ENCODE data around the gene ADCY7. TPM values are rescaled to one million over a fixed set of nuclear protein-coding genes. Genes with fewer than 3 reads are reported as not detected.
"Not testable (repeated sequence)": the region's sequence is repeated elsewhere in the genome, so short reads cannot be mapped to it uniquely, and the experiment has no call there.

Gene ADCY7
- total RNA-seq = 75.9 TPM

DNA sequence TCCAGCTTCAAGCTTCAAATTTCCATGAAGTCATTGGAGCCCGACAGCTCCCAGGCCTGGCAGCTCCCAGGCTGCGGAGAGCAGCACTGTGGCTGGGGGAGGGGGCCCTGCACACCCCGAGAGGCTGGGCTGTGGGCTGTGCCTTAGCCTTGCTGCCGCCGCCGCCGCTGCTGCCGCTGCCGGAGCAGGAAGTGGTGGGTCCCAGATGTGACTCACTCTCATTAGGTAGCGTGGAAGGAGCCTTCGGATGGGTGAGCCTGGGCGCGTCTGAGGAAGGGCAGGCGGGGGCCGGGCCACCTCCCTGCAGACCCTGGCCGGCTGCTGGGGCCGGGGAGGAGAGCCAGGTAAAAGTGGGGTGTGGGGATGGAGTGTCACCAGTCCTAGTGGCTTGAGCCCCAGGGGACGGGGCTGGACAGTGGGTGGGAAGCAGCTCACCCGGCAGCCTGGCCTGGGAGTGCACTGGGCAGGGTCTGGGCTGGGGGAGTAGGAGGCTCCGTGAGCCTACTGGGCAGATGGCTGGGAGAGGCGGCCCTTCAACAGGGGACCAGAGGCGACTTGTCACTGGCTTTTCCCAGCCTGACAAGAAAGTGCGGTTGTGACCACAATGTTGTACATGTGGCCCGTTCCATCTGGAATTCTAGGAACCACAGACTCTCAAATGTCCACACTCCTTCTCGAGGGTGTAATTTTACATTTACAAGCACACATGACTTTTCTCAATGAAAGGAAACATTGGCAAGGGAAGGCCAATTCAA is at the start of gene ADCY7:
TSS of gene ADCY7 (plus strand) at position 215 of the 755 bp plus-strand sequence. CDS start 21,629 bp downstream, outside the sequence.
- peak within 1 kb of the TSS; percentile 62 for H3K4me3 ChIP-seq (ENCODE audit: low read length)
- no peaks in the 10 kb centered on the region for H3K27me3 ChIP-seq (ENCODE audit: insufficient read depth, low read length)
- H3K4me1 ChIP-seq (ENCODE audit: insufficient read depth, low read length) = peaks cover 87% of the 10 kb centered on the region
- no peaks in the 10 kb centered on the region for H3K9me3 ChIP-seq (ENCODE audit: low read depth, low read length)

- Histone ChIP-seq H3K27me3 (ENCODE audit: insufficient read depth, low read length) (no peaks in the 10 kb centered on the region), H3K9me3 (ENCODE audit: low read depth, low read length) (no peaks in the 10 kb centered on the region), H3K4me1 (ENCODE audit: insufficient read depth, low read length) (no peaks in the 10 kb centered on the region), H3K4me3 (ENCODE audit: low read length) (no peak overlapping the region)
Observed at GRCh38 chr16:50219402-50219975, 46.9 kb upstream of the ADCY7 start.

- Histone ChIP-seq H3K27me3 (ENCODE audit: insufficient read depth, low read length) (no peaks in the 10 kb centered on the region), H3K4me3 (ENCODE audit: low read length) (no peak overlapping the region)
Observed at GRCh38 chr16:50224286-50224685, 42.1 kb upstream of the ADCY7 start.

DNA sequence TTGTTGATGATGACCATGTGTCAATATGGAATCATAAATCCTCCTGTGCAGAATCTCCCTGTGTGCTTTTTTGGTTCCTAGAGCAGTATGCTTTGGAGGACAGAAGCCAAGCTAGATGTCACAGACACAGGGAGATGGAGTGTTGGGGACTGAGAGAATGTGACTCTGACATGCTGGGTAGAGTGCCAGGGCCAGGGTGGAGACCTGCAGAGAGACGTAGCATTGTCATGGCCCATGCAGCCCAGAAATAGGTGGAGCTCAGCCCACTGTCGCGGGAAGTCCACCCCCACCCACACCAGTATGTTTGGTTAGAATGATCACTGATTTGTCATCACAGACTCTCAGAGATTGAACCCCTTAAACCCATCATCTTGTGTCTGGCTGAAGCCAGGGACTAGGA is 39.2 kb upstream of the ADCY7 start:
- no peaks in the 10 kb centered on the region for H3K9me3 ChIP-seq (ENCODE audit: low read depth, low read length)
- H3K4me3 ChIP-seq (ENCODE audit: low read length) = no peak overlapping the region
- H3K27me3 ChIP-seq (ENCODE audit: insufficient read depth, low read length) = no peaks in the 10 kb centered on the region
- no peaks in the 10 kb centered on the region for H3K4me1 ChIP-seq (ENCODE audit: insufficient read depth, low read length)

More at GRCh38 chr16:50224286-50224685, 42.1 kb upstream of the ADCY7 start:
- no peaks in the 10 kb centered on the region for H3K9me3 ChIP-seq (ENCODE audit: low read depth, low read length)
- H3K4me1 ChIP-seq (ENCODE audit: insufficient read depth, low read length) = no peaks in the 10 kb centered on the region

DNA sequence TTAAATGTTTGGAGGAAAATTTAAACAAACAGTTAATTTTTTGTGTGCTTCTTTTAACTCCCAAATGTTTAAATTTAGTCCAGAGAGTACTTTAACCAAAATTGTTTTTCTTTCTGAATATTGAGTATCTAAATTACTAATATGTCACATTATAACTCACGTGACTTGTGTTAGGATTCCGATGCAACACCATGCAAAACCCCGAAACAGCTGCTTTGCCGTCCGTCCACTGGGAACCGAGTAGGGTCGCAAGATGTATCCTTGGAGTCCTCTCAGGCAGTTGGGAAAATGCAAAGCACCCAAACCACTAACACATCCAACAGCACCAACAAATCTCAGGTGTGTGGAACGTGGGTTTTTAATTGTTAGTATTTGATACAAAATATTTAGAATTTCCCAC is 38.7 kb upstream of the ADCY7 start:
- Histone ChIP-seq H3K4me3 (ENCODE audit: low read length) (no peak overlapping the region), H3K9me3 (ENCODE audit: low read depth, low read length) (no peaks in the 10 kb centered on the region), H3K4me1 (ENCODE audit: insufficient read depth, low read length) (no peaks in the 10 kb centered on the region), H3K27me3 (ENCODE audit: insufficient read depth, low read length) (no peaks in the 10 kb centered on the region)

GRCh38 chr16:50228364-50228868 is 37.9 kb upstream of the ADCY7 start:
- Histone ChIP-seq H3K4me1 (ENCODE audit: insufficient read depth, low read length) (no peaks in the 10 kb centered on the region), H3K27me3 (ENCODE audit: insufficient read depth, low read length) (no peaks in the 10 kb centered on the region), H3K4me3 (ENCODE audit: low read length) (no peak overlapping the region), H3K9me3 (ENCODE audit: low read depth, low read length) (no peaks in the 10 kb centered on the region)

DNA sequence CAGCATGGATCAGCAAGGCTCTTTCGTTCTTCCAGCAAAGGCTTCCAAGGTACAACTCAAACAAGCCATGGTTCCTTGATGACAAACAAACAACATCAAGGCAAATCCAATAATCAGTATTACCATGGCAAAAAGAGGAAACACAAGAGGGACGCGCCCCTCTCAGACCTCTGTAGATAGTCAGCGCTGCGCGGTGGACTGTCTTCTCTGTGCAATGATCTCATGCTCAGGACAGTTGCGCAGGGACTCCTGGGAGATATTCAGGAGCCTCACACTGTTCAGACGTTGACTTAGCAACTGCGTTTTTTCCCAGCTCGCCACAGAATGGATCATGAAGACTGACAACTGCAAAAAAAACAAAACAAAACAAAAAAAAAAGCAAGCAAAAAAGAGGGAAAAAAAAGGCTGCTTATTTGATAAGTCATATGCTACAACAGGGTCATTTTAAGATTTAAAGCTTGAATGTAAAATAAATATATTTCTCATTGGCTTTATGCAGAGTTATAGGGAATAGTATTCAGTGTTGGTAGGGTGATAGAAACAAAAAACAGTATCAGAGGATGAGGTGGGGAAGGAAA is 37.1 kb upstream of the ADCY7 start:
- Histone ChIP-seq H3K4me1 (ENCODE audit: insufficient read depth, low read length) (no peaks in the 10 kb centered on the region), H3K9me3 (ENCODE audit: low read depth, low read length) (no peaks in the 10 kb centered on the region), H3K4me3 (ENCODE audit: low read length) (no peak overlapping the region), H3K27me3 (ENCODE audit: insufficient read depth, low read length) (no peaks in the 10 kb centered on the region)

DNA sequence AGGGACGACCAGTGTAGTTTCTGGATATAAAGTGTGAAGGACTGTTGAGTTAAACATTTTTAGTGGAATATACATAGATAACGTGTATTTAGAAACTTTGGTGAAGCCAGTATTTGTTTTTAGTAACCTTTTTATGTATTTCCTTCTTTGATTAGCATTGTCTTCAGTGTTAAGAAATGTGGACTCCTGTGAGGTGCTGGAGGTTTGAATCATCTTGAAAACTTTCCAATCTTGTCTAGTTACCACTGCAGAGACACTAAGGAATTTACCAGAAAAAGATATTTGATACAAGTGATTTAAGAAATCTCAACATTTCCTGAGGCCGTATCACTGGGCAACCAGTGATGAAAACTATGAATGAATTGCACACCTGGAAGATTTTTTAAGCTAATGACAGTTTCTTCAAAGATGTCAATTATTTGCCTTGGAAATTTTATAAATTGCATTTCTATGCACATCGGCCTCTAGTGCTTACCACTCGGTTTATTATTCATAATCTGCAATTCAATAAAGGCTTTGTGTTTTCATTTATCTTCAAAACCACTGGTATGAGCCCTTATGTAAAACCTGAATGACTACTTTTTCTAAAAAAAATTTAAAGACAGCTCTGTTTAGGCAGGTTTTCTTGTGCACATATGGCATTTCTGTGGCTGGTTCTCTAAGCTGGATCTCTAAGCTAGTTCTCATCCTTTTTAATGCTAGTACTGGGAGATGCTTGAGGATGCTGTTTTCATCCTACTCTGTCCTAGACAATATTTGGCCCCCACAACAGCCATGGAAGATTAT is 31.4 kb upstream of the ADCY7 start:
- no peaks in the 10 kb centered on the region for H3K27me3 ChIP-seq (ENCODE audit: insufficient read depth, low read length)
- no peaks in the 10 kb centered on the region for H3K4me1 ChIP-seq (ENCODE audit: insufficient read depth, low read length)
- H3K9me3 ChIP-seq (ENCODE audit: low read depth, low read length) = no peaks in the 10 kb centered on the region
- H3K4me3 ChIP-seq (ENCODE audit: low read length) = no peak overlapping the region

DNA sequence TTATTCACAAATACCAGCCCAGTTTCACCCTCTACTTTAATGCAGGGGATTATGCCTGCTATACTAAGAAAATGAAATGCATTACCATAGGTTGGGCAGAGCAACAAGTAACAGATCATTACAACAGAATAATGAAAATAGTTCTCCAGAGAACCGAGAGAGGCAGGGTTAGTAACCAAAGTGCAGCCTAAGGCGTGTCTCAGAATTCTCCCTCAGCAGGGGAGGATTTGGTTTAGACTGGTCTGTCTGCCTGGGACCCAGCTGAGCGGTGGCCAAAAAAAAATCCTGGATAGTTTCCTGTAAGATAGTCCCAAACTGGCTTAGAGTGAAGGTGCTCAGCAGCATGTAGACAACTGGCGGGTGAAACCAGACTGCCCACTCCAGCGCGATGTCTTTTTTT is 30.8 kb upstream of the ADCY7 start:
- Histone ChIP-seq H3K27me3 (ENCODE audit: insufficient read depth, low read length) (no peaks in the 10 kb centered on the region), H3K4me1 (ENCODE audit: insufficient read depth, low read length) (no peaks in the 10 kb centered on the region), H3K4me3 (ENCODE audit: low read length) (no peak overlapping the region), H3K9me3 (ENCODE audit: low read depth, low read length) (no peaks in the 10 kb centered on the region)

DNA sequence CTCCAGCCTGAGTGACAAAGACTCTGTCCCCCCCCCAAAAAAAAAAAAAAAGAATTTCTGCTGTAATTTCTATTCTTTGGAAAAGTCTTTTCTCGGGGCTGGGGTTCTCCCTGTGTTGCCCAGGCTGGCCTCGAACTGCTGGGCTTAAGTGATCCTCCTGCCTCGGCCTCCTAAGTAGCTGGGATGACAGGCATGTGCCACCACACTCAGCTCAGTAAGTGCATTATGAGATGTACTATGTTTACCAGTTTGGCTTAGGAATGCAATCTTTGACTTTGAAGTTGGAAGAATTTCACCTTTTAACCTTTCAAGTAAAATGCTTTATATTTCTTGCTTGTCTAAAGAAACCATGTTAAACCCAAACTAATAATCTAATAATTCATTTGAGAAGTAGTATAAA is 28.0 kb upstream of the ADCY7 start:
- Histone ChIP-seq H3K4me3 (ENCODE audit: low read length) (no peak overlapping the region), H3K4me1 (ENCODE audit: insufficient read depth, low read length) (peaks cover 8% of the 10 kb centered on the region), H3K27me3 (ENCODE audit: insufficient read depth, low read length) (no peaks in the 10 kb centered on the region), H3K9me3 (ENCODE audit: low read depth, low read length) (no peaks in the 10 kb centered on the region)

DNA sequence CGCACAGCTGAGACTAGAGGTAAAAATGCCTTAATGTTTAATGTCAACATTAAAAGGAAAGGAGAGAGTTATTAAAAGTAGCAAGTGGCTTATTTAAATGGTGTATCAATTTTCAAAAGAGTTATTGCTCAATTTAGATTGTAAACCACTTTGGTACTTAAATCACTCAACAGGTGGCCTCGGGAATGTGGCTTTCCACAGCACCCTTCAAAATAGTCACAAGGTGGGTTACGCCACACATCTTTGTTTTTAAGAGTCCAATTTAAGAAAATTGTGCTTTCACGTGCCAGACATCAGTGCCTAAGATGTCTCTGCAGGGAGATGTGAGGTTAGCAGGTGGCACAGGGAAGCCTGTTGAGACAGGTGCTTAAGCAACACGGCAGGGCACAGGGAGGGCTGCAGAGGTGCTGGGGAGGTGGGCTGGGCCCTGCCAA is 27.5 kb upstream of the ADCY7 start:
- no peaks in the 10 kb centered on the region for H3K27me3 ChIP-seq (ENCODE audit: insufficient read depth, low read length)
- peaks cover 11% of the 10 kb centered on the region for H3K4me1 ChIP-seq (ENCODE audit: insufficient read depth, low read length)
- no peaks in the 10 kb centered on the region for H3K9me3 ChIP-seq (ENCODE audit: low read depth, low read length)
- H3K4me3 ChIP-seq (ENCODE audit: low read length) = no peak overlapping the region

DNA sequence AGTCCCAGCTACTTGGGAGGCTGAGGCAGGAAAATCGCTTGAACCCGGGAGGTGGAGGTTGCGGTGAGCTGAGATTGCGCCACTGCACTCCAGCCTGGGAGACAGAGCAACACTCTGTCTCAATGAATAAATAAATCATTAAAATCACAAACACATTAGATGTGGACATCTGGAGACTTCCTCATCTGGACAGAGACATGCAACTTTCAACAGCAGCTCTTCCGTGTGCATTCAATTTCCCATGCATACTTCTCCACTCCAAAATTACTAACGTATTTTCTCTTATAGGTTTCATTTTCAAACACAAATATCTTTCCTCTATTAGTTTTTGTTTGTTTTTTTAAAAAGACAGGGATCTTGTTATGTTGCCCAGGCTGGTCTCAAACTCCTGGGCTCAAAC is 23.3 kb upstream of the ADCY7 start:
- not testable (repeated sequence) for H3K9me3 ChIP-seq (ENCODE audit: low read depth, low read length); H3K4me3 ChIP-seq (ENCODE audit: low read length); H3K27me3 ChIP-seq (ENCODE audit: insufficient read depth, low read length)
- peaks cover 31% of the 10 kb centered on the region for H3K4me1 ChIP-seq (ENCODE audit: insufficient read depth, low read length)

GRCh38 chr16:50244140-50244503 is 22.2 kb upstream of the ADCY7 start:
- H3K4me1 ChIP-seq (ENCODE audit: insufficient read depth, low read length) = peaks cover 31% of the 10 kb centered on the region
- no peaks in the 10 kb centered on the region for H3K27me3 ChIP-seq (ENCODE audit: insufficient read depth, low read length)
- H3K4me3 ChIP-seq (ENCODE audit: low read length) = no peak overlapping the region
- H3K9me3 ChIP-seq (ENCODE audit: low read depth, low read length) = no peaks in the 10 kb centered on the region

DNA sequence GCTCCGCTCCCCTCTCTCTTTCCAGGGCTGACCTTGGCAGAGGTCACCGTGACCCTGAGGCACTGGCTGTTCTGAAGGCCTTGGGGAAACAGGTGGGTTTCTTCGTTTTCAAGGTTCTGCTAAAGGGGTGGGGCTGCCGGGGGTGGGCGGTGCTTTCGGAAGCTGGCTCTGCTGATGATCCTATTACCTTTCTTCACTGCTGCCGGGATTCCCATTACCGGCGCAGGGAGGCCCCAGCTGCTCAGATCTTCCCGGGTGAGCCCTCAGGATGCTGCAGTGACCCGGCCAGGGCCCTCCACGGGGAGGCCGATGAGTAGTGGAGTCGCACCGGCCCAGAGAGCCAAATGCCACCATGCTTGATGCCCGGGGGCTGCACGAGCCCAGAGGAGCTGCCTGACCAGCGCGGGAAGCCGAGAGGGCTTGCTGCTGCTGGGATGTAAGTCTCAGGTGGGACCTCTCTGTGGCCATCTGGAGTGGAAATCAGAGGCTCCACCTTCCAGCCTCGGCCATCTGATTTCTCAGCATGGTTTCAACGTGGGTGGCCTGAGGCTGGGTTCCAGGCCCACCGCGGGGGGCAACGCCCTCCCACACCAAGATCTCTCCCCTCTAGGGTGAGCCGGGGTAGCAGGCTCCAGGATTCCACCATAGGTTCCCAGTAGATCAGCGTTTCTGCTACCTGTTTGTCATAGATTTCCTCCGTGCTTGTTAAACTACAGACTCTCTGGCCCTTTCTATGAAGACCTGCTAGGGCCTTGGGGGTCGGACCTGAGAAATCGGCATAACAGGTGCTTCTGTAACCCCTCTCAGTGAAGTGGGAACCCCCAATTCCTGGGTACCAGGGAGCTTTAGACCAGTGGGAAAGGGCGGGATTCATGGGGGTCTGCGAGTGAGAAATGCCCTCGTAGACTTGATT is 21.6 kb upstream of the ADCY7 start:
- H3K27me3 ChIP-seq (ENCODE audit: insufficient read depth, low read length) = no peaks in the 10 kb centered on the region
- no peaks in the 10 kb centered on the region for H3K9me3 ChIP-seq (ENCODE audit: low read depth, low read length)
- H3K4me3 ChIP-seq (ENCODE audit: low read length) = no peak overlapping the region
- H3K4me1 ChIP-seq (ENCODE audit: insufficient read depth, low read length) = peaks cover 31% of the 10 kb centered on the region
